HG03457 (cell line): Measurements from ENCODE around the gene NPPB.

Experiments used
- ATAC-seq: cut with Tn5 transposase; IDR thresholded peaks from one replicate; pipeline ENCODE4 v1.9.1; 2021; ENCODE audit warnings: moderate number of reproducible peaks; ENCODE audit not compliant: unreplicated experiment

NPPB gene

GRCh38 chr1:11881749-11882441 lies 23.1 kb upstream of the NPPB start:
- ATAC-seq: no peak

GRCh38 chr1:11880911-11881748 lies 22.4 kb upstream of the NPPB start:
- ATAC-seq: no peak

GRCh38 chr1:11880181-11880575 lies 21.4 kb upstream of the NPPB start:
- no peak for ATAC-seq

- no peak for ATAC-seq
These were observed 20.8 kb upstream of the NPPB start for GRCh38 chr1:11879311-11880180.

GRCh38 chr1:11878891-11879190 lies 20.1 kb upstream of the NPPB start:
- no peak for ATAC-seq

GRCh38 chr1:11878081-11878890 lies 19.5 kb upstream of the NPPB start:
- no peak for ATAC-seq

- ATAC-seq: no peak
These were observed 18.3 kb upstream of the NPPB start for GRCh38 chr1:11877074-11877473.

- no peak for ATAC-seq
These were observed 16.3 kb upstream of the NPPB start for GRCh38 chr1:11875094-11875493.

- no peak for ATAC-seq
These were observed 15.9 kb upstream of the NPPB start for GRCh38 chr1:11874624-11875023.

- no peak for ATAC-seq
These were observed 15.5 kb upstream of the NPPB start for GRCh38 chr1:11874258-11874562.

GRCh38 chr1:11873395-11874257 lies 14.9 kb upstream of the NPPB start:
- ATAC-seq: no peak

GRCh38 chr1:11872545-11872944 lies 13.8 kb upstream of the NPPB start:
- no peak for ATAC-seq

GRCh38 chr1:11869650-11870207 lies 11.0 kb upstream of the NPPB start:
- no peak for ATAC-seq

GRCh38 chr1:11869104-11869503 lies 10.4 kb upstream of the NPPB start:
- ATAC-seq: no peak

- no peak for ATAC-seq
These were observed 9.7 kb upstream of the NPPB start for GRCh38 chr1:11868331-11868980.

GRCh38 chr1:11862890-11863289 lies 4.1 kb upstream of the NPPB start:
- no peak for ATAC-seq

- ATAC-seq: no peak
These were observed 1.8 kb upstream of the NPPB start for GRCh38 chr1:11860587-11860986.

GRCh38 chr1:11860083-11860482 lies 1.3 kb upstream of the NPPB start:
- ATAC-seq: no peak
